ENCODE data around the gene ERN1. TPM values are rescaled to one million over a fixed set of nuclear protein-coding genes. Genes with fewer than 3 reads are reported as not detected.
A peak's percentile ranks its signal among the peaks of the same experiment; 100 is the strongest.

ERN1 gene
- total and polyA plus RNA-seq, 4 donors = 8.3 to 34.2 (median 19.4) TPM

- peak in 2 of 3 donors; percentile 28 to 69 for DNase-seq
- ATAC-seq (ENCODE audit: insufficient read depth, low FRiP score) = no peak
- Histone ChIP-seq H3K4me1 (ENCODE audit: control insufficient read depth in 5 of 5, insufficient read depth in 5 of 5, low read length in 5 of 5) (peaks cover 5 to 32% (median 18%) of the 10 kb centered on the region in 5 donors), H3K9ac (ENCODE audit: insufficient read depth in 1 of 2, low read length in 2 of 2) (peak overlapping the region in 1 of 2 donors; percentile 5), H3K4me3 (no peak overlapping the region), H3K27ac (ENCODE audit: low read depth in 1 of 2, low read length in 1 of 2) (peak overlapping the region; percentile 41 to 65), H3K27me3 (ENCODE audit: control insufficient read depth in 3 of 3, insufficient read depth in 3 of 3, low read length in 2 of 3) (no peaks in the 10 kb centered on the region), H3K9me3 (ENCODE audit: control insufficient read depth in 4 of 4, insufficient read depth in 3 of 4, low read length in 3 of 4) (no peaks in the 10 kb centered on the region), H3K36me3 (ENCODE audit: control insufficient read depth in 4 of 4, insufficient read depth in 4 of 4, low read length in 4 of 4) (peaks cover 4 to 24% (median 7%) of the 10 kb centered on the region in 4 donors)
- TF ChIP-seq, protein P1, sequence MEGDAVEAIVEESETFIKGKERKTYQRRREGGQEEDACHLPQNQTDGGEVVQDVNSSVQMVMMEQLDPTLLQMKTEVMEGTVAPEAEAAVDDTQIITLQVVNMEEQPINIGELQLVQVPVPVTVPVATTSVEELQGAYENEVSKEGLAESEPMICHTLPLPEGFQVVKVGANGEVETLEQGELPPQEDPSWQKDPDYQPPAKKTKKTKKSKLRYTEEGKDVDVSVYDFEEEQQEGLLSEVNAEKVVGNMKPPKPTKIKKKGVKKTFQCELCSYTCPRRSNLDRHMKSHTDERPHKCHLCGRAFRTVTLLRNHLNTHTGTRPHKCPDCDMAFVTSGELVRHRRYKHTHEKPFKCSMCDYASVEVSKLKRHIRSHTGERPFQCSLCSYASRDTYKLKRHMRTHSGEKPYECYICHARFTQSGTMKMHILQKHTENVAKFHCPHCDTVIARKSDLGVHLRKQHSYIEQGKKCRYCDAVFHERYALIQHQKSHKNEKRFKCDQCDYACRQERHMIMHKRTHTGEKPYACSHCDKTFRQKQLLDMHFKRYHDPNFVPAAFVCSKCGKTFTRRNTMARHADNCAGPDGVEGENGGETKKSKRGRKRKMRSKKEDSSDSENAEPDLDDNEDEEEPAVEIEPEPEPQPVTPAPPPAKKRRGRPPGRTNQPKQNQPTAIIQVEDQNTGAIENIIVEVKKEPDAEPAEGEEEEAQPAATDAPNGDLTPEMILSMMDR (IDR thresholded peaks at IDR 0.05; ENCODE audit: control extremely low read depth, extremely low read depth) = no peak
- WGBS, 2 donors = 64 to 75% methylated on average over 8 of the region's 8 CpGs
Measured at GRCh38 chr17:64148017-64148631, 18.2 kb upstream of the ERN1 start.

GRCh38 chr17:64147110-64148016 lies 17.4 kb upstream of the ERN1 start:
- ATAC-seq (ENCODE audit: insufficient read depth, low FRiP score) (no peak), DNase-seq (peak in 1 of 3 donors; percentile 27)
- Histone ChIP-seq H3K4me3 (peak overlapping the region; percentile 45), H3K4me1 (ENCODE audit: control insufficient read depth in 5 of 5, insufficient read depth in 5 of 5, low read length in 5 of 5) (peaks cover 3 to 26% (median 11%) of the 10 kb centered on the region in 5 donors), H3K9me3 (ENCODE audit: control insufficient read depth in 4 of 4, insufficient read depth in 3 of 4, low read length in 3 of 4) (no peaks in the 10 kb centered on the region), H3K27me3 (ENCODE audit: control insufficient read depth in 3 of 3, insufficient read depth in 3 of 3, low read length in 2 of 3) (no peaks in the 10 kb centered on the region), H3K9ac (ENCODE audit: insufficient read depth in 1 of 2, low read length in 2 of 2) (peak overlapping the region; percentile 53 to 89), H3K27ac (ENCODE audit: low read depth in 1 of 2, low read length in 1 of 2) (peak overlapping the region; percentile 91 to 93), H3K36me3 (ENCODE audit: control insufficient read depth in 4 of 4, insufficient read depth in 4 of 4, low read length in 4 of 4) (peaks cover 2 to 20% (median 7%) of the 10 kb centered on the region in 4 donors)
- 23 to 33% methylated on average over 15 of the region's 15 CpGs for WGBS, 2 donors
- TF ChIP-seq, protein P1 (IDR thresholded peaks at IDR 0.05; ENCODE audit: control extremely low read depth, extremely low read depth) = no peak

GRCh38 chr17:64146418-64147109 lies 16.6 kb upstream of the ERN1 start:
- 2 to 3% methylated on average over 34 of the region's 34 CpGs for WGBS, 2 donors
- ATAC-seq (ENCODE audit: insufficient read depth, low FRiP score) (peak; percentile 24), DNase-seq (peak; percentile 82 to 88 (median 82))
- TF ChIP-seq, protein P1 (IDR thresholded peaks at IDR 0.05; ENCODE audit: control extremely low read depth, extremely low read depth) = no peak
- H3K9ac ChIP-seq (ENCODE audit: insufficient read depth in 1 of 2, low read length in 2 of 2) = peak overlapping the region; percentile 53 to 89
- peak overlapping the region; percentile 83 for H3K4me3 ChIP-seq
- H3K27me3 ChIP-seq (ENCODE audit: control insufficient read depth in 3 of 3, insufficient read depth in 3 of 3, low read length in 2 of 3) = no peaks in the 10 kb centered on the region
- peaks cover 3 to 22% (median 9%) of the 10 kb centered on the region in 5 donors for H3K4me1 ChIP-seq (ENCODE audit: control insufficient read depth in 5 of 5, insufficient read depth in 5 of 5, low read length in 5 of 5)
- H3K36me3 ChIP-seq (ENCODE audit: control insufficient read depth in 4 of 4, insufficient read depth in 4 of 4, low read length in 4 of 4) = peaks cover 0 to 20% (median 7%) of the 10 kb centered on the region in 4 donors
- H3K27ac ChIP-seq (ENCODE audit: low read depth in 1 of 2, low read length in 1 of 2) = peak overlapping the region; percentile 91 to 93
- H3K9me3 ChIP-seq (ENCODE audit: control insufficient read depth in 4 of 4, insufficient read depth in 3 of 4, low read length in 3 of 4) = no peaks in the 10 kb centered on the region
